MM.1S (cell line): ENCODE results near the gene CLCNKB.
A peak's percentile ranks its signal among the peaks of the same experiment; 100 is the strongest.

Experiments used
- EZH2 ChIP-seq: fragments of 300-600 bp; sonication (generic); optimal IDR thresholded peaks from 2 replicates; pipeline ENCODE3; 2017; ENCODE audit warnings: low read depth, mild to moderate bottlenecking, antibody characterized with exemption, low read length, mixed read lengths
- EZH2phosphoT487 ChIP-seq: fragments of 300-600 bp; sonication (generic); IDR thresholded peaks from 2 replicates; pipeline ENCODE4 v1.6.1; 2018; ENCODE audit warnings: antibody characterized with exemption, low read length
- TF ChIP-seq, protein P1 (sequence below): fragments of 300-600 bp; sonication (generic); IDR thresholded peaks from 2 replicates; pipeline ENCODE4 v1.5.1; 2016; ENCODE audit warnings: antibody characterized with exemption, low read length, mixed read lengths

DNA sequence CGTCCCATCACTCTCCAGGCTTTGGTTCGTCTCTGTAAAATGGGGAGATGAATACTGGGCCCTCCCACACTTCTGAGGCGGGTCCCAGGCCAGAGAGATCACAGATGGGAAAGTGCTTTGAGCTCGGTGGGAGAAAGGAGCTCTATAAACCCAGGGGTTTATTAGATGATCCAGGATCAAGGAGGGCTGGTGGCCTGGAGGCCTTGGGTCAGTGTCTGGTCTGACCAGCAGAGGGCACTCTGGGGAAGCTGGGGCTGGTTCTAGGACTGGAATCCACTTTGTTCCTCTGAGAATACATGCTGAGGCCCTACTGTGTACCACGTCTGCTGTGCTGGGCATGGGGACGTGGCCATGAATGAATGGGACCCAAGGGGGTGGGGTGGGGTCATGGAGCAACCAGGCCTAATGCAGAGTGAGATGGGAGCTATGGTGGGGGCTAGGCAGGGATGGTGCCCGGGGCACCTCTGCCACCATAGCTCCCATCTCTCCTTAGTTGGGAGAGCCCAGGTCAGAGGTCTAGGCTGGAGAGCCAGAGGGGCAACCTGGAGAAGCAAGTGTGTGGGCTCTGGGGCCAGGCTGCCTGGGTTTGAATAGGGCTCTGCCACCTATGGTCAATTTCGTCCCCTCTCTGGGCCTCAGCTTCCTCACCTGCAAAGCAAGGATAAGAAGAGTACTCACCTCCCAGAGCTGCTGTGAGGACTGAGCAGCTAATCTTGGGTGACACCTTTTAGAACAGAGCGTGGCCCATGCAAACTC is 38.9 kb downstream of the CLCNKB start:
- TF ChIP-seq, protein P1, sequence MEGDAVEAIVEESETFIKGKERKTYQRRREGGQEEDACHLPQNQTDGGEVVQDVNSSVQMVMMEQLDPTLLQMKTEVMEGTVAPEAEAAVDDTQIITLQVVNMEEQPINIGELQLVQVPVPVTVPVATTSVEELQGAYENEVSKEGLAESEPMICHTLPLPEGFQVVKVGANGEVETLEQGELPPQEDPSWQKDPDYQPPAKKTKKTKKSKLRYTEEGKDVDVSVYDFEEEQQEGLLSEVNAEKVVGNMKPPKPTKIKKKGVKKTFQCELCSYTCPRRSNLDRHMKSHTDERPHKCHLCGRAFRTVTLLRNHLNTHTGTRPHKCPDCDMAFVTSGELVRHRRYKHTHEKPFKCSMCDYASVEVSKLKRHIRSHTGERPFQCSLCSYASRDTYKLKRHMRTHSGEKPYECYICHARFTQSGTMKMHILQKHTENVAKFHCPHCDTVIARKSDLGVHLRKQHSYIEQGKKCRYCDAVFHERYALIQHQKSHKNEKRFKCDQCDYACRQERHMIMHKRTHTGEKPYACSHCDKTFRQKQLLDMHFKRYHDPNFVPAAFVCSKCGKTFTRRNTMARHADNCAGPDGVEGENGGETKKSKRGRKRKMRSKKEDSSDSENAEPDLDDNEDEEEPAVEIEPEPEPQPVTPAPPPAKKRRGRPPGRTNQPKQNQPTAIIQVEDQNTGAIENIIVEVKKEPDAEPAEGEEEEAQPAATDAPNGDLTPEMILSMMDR, result peak; percentile 88
- TF ChIP-seq EZH2 (no peak), EZH2phosphoT487 (no peak)
